GM12875 (cell line): ENCODE measurements around the gene PFKFB2.

ENCODE experiments used
- H3K4me3 ChIP-seq: one replicate; pipeline ENCODE4 v1.5.1; 2011; ENCODE audit warnings: low read depth, low read length, control low read depth
- CTCF ChIP-seq: IDR thresholded peaks from 2 replicates; pipeline ENCODE4 v1.5.1; 2011; ENCODE audit warnings: low read depth, mild to moderate bottlenecking, control low read depth, inconsistent platforms, low read length, moderate library complexity, borderline replicate concordance; ENCODE audit not compliant: insufficient read depth

PFKFB2 gene

GRCh38 chr1:207028884-207029650 is 24.0 kb upstream of the PFKFB2 start:
- no peak overlapping the region for H3K4me3 ChIP-seq
- no peak for TF ChIP-seq CTCF

DNA sequence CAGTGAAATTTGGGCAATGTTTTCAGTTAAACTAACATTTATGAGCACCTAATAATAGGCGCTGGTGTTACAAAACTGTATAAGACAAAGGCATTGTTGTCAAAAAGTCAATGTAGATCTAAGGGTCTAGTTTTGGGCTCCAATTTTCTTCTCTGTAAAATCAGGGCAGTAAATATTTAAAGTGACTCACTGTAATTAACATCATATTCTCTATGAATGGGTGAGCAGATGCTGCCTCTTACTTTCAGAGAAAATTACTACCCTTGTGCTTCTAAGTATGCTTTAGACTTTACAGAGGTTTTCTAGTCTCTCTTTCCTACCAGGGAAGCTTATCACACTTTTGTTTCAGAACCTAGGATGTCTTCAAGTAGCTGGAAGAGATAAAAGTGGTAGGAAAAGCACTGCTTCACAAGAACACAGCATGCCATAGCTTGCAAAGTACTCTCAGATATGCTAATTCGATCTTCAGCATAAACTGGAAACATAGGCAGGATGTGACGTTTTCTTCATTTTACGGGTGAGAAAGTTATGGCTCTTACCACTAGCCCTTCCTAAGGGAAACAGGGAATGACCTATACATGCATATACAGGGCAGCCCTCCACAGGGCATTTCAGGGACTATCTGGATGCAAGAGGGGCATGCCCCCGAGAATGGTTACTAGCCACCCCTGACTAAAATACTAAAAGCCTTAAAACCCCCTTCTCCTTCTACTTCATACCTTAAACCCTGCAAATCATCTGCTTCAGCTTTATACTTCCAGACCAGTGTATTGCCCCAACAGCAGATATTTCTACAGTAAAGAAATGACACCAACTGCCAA is 23.2 kb upstream of the PFKFB2 start:
- no peak for TF ChIP-seq CTCF
- H3K4me3 ChIP-seq: no peak overlapping the region

DNA sequence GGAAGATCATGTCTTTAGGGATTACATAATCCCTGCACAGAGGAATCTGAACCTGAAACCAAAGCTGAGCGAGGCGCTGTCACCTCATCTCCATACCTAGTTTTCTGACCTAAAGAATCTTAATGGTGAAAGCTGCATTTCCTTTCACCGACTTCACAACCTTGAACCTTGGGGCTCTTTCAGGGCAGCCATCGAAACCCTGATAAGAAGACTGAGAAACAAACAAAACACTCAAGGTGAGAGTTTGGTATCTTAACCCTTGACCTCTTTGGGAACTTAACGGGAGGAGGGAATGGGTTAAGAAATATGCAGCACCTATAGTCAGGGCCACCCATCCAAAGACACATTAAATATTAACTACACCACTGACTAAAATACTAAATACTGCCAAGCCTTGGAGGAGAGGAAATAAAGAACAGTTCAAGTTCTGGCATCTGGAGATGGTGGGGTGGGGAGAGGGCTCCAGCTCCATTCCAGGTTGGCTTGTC is 22.5 kb upstream of the PFKFB2 start:
- H3K4me3 ChIP-seq: no peak overlapping the region
- no peak for TF ChIP-seq CTCF

GRCh38 chr1:207031016-207031415 is 22.1 kb upstream of the PFKFB2 start:
- TF ChIP-seq CTCF: no peak
- no peak overlapping the region for H3K4me3 ChIP-seq

- TF ChIP-seq CTCF: no peak
- H3K4me3 ChIP-seq: no peak overlapping the region
Measured at GRCh38 chr1:207031632-207032264, 21.3 kb upstream of the PFKFB2 start.

- no peak for TF ChIP-seq CTCF
- H3K4me3 ChIP-seq: no peak within 1 kb of the TSS
Measured at GRCh38 chr1:207032528-207033017, 20.5 kb upstream of the PFKFB2 start, which contains the start of gene C1orf116. Gene C1orf116 (minus strand): TSS chr1:207032756. CDS start chr1:207027598, 5,158 bp downstream.
